Kidney capillary endothelial cell (primary cell): ENCODE results near the gene MRC2.
"Not testable (repeated sequence)": the region's sequence is repeated elsewhere in the genome, so short reads cannot be mapped to it uniquely, and the experiment has no call there.

ENCODE experiments used
- DNase-seq: peaks from one replicate; pipeline ENCODE4 v3.0.0-alpha.2; 2018; ENCODE audit warnings: low spot score

MRC2 gene, protein sequence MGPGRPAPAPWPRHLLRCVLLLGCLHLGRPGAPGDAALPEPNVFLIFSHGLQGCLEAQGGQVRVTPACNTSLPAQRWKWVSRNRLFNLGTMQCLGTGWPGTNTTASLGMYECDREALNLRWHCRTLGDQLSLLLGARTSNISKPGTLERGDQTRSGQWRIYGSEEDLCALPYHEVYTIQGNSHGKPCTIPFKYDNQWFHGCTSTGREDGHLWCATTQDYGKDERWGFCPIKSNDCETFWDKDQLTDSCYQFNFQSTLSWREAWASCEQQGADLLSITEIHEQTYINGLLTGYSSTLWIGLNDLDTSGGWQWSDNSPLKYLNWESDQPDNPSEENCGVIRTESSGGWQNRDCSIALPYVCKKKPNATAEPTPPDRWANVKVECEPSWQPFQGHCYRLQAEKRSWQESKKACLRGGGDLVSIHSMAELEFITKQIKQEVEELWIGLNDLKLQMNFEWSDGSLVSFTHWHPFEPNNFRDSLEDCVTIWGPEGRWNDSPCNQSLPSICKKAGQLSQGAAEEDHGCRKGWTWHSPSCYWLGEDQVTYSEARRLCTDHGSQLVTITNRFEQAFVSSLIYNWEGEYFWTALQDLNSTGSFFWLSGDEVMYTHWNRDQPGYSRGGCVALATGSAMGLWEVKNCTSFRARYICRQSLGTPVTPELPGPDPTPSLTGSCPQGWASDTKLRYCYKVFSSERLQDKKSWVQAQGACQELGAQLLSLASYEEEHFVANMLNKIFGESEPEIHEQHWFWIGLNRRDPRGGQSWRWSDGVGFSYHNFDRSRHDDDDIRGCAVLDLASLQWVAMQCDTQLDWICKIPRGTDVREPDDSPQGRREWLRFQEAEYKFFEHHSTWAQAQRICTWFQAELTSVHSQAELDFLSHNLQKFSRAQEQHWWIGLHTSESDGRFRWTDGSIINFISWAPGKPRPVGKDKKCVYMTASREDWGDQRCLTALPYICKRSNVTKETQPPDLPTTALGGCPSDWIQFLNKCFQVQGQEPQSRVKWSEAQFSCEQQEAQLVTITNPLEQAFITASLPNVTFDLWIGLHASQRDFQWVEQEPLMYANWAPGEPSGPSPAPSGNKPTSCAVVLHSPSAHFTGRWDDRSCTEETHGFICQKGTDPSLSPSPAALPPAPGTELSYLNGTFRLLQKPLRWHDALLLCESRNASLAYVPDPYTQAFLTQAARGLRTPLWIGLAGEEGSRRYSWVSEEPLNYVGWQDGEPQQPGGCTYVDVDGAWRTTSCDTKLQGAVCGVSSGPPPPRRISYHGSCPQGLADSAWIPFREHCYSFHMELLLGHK (N-terminal part only)

DNA sequence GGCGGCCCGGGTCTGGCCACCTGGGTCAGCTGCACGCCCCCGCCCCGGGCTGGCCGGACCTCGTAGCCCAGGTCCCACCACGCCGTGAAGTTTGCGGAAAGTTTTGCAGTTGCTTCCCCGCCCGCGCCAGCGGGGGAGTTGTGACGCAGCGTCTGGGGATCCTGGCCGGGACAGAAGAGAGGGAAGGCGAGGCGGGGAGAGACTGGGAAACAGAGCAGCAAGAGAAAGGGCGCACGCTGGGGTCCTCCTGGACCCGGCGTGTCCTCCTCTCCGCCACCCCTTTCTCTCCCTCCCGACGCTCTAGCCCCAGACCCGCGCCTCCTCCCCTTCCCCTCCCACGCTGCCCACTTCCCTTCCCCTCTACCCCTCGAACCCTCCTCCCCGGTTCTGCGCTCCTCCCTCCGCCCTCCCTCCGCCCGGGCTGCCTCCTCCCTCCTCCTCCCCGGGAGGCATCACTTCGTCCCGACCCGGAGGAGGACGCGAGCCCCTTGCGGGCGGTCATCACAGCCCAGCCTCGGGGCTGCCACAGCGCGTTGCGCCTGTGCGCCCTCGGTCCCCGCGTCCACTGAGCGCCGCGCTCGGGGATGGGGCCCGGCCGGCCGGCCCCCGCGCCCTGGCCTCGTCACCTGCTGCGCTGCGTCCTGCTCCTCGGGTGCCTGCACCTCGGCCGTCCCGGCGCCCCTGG lies at the start of gene MRC2:
MRC2 (plus strand) TSS at position 452 of the 685 bp plus-strand sequence; CDS start at position 585, 133 bp downstream.
- DNase-seq, result peak; percentile 55

DNA sequence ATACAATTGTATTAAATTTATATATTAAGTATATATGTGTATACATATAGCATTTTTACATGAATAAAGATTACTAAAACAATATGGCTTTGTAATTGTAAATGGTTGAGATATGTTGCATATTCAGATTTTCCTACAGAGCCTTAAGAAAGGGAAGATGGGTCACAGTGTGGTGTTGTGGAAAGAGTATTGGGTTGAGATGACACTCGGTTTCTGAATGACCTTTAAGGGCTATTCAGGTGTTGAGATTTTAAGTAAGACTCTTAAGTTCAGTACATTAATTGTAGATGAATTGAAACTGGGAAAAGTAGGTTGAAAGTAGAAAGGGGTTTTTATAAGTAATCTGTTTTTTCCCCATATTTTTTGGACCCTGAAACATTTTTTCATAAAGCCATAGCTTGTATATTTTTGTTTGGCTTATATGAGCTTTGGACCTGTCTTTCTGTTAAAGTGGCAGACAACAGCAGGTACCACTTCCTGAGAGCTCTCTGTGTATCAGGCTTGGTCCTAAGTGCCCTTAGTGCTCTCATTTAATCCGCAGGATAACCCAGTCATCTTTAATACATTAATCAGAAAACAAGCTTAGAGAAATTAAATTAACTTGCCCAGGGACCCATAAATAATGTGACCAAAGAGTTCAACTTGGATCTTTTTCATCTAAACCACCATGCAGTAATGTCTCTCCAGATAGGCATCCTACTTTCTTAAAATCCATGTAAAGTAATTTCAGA lies 48.5 kb upstream of the MRC2 start:
- no peak for DNase-seq

DNA sequence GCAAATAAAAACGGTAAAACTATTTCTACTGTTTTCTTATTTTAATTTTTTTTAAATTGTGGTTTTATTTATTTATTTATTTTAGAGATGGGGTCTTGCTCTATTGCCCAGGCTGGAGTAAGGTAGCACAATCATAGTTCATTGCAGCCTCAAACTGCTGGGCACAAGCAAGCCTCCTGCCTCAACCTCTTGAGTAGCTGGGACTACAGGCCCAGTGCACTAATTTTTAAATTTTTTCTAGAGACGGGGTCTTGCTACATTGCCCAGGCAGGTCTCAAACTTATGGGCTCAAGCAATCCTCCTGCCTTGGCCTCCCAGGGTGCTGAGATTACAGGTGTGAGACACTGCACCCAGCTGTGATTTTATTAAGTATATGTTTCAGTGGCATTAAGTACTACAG lies 46.5 kb upstream of the MRC2 start:
- DNase-seq, result no peak

DNA sequence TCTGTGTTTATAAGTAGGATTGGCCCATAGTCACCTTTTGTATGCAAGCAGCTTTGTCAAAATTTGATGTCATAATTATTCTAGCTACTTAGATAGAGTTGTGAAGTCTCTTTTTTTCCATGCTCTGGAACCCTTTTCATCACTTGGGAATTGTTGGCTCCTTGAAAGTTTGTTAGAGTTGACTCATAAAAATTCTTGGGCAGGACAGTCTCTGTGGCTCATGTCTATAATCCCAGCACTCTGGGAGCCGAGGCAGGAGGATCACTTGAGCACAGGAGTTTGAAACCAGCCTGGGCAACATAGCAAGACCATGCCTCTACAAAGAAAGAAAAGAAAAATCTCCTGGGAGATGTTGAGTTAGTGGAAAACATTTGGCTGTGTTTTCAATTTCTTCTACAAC lies 45.7 kb upstream of the MRC2 start:
- no peak for DNase-seq

DNA sequence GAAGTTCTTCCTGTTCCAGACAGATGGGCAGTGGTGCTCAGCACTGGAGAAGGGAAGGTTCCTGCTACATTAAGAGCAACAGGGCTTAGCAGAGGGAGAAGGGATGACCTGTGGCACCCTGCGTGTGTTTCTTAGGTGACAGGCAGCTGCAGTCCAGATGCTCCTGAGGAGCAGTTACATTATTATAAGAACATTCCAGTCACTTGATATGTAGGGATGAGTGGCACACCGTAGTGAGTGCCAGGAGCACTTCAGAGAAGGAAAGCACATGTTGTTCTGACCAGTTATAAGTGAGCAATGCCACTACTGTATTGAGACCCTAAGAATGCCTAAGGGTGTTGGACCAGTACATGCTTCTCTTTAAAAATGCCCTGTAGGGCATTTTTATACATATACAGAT lies 39.9 kb upstream of the MRC2 start:
- DNase-seq, result no peak

DNA sequence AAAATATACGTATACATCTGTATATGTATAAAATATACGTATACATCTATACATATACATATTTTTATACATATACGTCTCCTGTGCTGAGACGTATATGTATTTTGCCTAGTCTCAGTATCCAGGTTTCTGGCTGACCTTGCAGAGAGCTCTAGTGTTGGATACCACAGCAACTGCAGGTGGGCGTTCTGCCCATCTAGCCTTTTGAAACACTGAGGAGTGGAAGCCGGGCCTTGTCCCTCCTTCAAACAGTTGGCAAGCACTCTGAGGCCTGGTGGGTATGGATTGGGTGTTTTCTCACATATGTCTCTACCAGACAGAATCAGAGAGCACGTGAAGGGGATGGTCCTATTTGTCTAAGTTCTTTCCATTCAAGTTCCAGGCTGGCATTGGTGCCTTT lies 39.4 kb upstream of the MRC2 start:
- DNase-seq, result no peak

DNA sequence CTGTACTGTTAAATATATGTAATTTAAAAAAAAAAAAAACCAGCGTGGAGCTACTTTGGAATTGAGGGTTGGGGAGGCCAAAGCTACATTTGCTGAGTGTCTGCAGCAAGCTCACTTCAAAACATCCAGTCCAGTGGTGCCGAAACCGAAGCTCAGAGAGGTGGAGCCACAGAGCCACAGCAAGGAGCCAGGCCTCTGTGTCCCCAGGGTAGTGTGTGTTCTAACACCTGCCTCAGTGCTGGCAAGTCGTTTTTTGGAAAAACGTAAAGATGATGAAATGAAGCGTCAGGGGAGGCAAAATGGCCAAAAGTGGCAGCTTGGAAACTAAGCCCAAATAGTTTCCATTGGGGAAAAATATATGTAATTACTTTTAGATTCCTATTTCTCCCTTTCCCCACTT lies 36.1 kb upstream of the MRC2 start:
- DNase-seq, result no peak

DNA sequence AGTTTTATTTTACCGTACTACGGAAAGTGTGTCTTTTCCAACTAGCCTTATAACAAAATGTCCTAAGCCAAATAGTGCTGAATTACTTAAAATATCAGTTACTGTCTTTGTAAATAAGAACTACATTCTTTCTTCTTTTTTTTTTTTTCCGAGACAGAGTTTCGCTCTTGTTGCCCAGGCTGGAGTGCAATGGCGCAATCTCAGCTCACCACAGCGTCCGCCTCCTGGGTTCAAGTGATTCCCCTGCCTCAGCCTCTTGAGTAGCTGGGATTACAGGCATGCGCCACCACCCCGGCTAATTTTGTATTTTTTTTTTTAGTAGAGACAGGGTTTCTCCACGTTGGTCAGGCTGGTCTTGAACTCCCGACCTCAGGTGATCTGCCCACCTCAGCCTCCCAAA lies 35.6 kb upstream of the MRC2 start:
- DNase-seq, result not testable (repeated sequence)

DNA sequence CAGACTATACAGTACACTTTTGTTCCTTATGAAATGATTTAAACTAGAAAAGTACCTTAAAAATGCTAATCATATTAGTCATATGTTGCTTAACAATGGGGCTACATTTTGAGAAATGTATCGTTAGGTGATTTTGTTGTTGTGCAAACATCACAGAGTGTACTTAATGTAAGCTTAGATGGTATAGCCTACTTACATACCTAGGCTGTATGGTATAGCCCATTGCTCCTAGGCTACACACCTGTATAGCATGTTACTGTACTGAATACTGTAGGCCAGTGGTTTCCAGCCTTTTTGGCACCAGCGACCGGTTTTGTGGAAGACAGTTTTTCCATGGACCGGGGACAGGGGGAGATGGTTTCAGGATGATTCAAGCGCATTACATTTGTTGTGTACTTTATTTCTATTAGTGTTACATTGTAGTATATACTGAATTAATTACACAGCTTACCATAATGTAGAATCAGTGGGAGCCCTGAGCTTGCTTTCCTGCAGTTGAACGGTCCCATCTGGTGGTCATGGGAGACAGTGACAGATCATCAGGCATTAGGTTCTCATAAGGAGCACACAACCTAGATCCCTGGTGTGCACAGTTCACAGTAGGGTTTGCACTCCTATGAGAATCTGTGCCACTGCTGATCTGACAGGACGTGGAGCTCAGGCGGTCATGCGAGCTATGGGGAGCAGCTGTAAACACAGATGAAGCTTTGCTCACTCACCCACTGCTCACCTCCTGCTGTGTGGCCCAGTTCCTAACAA lies 35.0 kb upstream of the MRC2 start:
- no peak for DNase-seq

DNA sequence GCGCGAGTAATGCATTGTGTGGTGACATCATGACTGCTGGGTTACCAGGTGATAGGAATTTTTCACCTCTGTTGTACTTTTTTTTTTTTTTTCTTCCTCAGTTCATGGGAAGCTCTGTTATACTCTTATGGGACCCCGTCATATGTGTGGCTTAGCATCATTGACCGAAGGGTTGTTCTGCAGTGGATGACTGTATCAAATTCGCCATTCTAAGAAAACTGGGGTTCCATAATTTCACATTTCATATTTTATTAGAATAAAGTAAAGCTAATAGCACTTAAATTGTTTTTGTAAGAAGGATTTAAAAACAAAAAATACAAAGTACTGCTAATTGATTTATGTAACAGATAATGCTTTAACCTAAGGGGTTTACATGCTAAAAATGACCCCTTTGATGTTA lies 32.0 kb upstream of the MRC2 start:
- DNase-seq, result no peak

DNA sequence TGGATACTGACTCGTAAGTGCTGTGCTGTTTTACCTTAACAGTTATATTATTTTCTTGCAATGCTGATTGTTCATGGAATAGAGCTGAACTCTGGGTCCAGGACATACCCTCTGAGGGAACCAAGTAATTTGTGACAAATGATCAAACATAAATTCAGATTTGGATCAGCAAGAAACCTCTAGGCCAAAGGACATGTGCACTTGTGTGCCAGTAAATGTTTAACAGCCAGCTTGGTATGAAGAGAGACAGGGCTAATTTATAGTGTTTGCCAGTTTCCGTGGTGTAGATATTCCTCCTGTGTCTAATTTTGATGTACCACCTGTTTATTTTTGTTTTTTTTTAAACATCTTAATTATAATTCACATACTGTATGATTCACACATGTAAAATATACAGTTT lies 30.8 kb upstream of the MRC2 start:
- DNase-seq, result no peak

DNA sequence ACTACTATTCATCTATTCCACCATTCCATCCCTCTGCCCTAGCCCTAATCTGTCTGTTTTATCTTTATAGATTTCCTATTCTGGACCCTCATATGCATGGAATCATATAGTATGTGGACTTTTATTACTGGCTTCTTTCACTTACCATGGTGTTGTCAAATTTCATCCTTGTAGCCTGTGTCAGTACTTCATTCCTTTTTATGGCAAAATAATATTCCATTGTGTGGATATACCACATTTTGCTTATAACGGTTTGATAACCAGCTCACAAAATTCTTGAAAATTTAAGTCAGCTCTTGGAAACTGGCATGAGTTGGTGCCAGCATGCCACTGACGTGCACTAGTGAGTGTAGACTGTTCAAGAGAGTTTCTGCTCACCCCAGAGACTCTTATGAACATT lies 30.3 kb upstream of the MRC2 start:
- no peak for DNase-seq

DNA sequence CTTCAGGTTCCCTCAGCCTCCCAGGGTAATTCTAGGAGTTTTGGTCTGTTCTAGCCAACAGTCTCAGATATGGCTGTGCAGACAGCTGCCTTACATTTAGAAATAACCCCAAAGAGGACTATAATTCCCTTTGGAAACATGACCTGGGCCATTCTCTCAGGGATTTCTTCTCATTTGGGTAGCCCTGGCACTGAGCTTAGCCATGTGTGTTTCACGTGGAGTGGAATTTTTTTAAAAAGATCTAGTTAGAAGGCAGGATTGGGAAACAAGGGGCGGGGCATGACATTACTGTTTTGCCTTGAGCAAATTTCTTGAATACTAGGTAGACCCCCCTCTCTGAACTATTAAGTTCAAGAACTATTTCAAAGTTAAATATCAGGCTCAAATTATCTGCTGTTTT lies 29.6 kb upstream of the MRC2 start:
- no peak for DNase-seq

DNA sequence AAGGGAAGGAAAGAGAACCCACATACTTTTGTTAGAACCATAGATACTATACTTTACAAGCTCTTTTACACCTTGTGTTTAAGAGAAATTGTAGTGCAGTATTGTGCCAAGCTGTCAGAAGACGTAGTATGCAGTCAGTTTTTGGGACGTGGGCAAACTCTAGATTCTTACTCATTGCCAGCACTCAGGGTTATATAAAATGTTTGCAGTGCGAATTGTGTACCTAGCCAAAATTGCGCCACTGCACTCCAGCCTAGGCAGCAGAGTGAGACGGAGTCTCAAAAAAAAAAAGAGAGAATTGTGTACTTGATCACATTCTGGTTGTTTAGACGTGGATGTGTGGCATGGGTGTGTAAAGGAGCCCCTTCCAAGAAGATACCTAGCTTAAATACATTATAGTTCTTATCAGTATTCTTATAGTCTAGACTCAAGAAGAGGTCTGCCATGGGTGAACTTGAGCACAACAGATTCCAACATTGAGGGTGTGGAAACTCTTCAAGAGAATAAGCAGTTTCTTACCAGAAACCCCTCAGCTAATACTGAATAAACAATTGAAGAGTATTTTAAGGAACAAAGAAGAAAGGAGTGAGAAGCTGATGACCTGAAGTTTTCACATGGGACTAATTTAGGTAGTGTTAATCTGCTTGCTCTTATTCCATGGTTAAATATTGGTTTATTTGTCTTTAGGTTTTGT lies 27.4 kb upstream of the MRC2 start:
- DNase-seq, result no peak

DNA sequence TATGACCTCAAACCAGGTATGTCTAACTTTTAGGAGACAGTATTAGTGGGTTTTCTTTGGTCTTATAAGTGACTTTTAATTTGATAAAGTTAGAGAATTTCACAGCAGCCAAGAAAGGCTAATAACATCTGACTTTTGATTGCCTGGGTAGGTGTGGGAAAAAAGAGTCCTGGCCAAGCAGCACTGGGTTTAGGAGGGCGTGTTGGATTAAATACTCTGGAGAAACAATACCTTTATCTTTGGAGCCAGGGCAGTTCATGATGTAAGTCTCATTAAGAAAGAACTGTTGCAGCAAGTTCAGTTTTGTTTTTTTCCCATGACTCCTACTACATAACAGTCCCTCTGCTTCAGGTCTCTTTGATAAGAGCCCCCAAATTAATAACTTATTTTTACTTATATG lies 26.7 kb upstream of the MRC2 start:
- DNase-seq, result no peak

DNA sequence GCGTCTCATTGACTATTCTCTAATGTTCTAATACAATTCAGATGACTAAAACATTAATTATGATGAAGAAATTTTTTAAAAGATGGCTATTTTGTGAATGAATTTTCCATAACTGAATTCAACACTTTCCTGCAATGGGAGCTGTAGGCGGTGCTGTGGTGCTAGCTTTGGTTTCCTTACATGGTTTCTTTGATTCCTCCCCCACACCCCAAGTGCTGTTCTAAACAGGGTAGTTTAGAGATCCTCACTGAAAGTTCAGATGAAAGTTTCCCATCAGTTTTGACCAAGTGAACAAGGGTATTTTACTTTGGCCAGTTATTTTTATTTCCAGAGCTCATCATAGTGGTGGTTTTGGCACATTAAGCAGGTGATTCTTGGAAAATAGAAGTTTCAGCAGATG lies 26.0 kb upstream of the MRC2 start:
- DNase-seq, result no peak

DNA sequence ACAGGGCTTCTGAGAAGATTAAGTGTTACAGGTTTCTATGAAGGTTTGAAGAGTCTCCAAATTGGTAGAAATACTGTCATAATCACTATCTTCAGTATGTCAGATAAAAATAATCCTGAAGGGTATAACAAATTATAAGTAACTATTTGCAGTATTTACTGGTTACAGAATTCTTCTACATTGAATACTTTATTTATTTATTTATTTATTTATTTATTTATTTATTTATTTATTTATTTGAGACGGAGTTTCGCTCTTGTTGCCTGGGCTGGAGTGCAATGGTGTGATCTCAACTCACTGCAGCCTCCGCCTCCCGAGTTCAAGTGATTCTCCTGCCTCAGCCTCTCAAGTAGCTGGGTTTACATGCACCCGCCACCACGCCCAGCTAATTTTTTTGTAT lies 23.7 kb upstream of the MRC2 start:
- not testable (repeated sequence) for DNase-seq

DNA sequence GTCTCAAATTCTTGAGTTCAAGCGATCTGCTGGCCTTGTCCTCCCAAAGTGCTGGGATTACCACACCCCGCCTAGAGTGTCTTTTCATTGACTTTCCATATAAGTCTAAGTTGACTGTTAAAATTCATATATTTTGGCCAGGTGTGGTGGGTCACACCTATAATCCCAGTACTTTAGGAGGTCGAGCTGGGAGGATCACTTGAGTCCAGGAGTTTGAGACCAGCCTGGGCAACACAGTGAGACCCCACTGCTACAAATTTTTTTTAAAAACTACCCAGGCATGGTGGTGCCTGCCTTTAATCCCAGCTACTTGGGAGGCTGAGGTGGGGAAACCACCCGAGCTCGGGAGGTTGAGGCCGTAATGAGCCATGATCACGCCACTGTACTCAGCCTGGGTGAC lies 21.9 kb upstream of the MRC2 start:
- no peak for DNase-seq

DNA sequence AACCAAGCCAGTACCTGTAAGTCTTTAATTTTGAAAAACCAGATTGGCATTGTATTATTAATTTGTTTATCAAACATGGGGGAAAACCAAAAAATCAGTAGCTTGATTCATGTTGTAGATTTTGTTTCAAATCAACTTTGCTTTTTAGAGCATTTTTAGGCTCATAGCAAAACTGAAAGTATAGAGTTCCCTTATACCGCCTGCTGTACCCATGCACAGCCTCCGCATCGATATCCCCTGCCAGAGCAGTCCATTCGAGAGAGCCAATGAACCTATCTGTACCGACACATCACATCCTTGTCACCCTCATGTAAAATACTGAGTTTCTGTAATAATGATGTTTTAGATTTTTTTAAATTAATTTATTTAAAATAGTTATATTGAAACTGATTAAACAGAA lies 16.2 kb upstream of the MRC2 start:
- no peak for DNase-seq

DNA sequence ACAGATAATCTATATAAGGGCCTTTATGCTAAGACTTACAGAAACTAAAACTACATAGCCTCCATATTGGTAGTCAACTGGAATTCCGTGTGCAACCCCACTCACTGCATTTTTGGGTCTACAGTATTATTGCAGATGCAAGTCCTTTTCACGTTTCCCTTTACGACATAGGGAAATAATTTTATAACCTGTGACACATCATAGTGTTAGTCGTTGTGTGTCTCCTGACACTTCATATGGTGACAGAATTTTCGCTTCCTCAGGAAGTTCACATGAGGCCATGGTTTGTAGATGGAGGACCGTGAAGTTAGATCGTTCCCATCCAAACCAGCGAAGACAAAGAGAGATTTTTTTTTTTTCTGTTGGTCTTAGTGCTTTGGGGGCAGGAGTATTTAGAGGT lies 15.7 kb upstream of the MRC2 start:
- DNase-seq, result peak; percentile 77
